Panc1 (cell line): ENCODE data around the gene TAOK1.

ENCODE experiments used
- CTCF ChIP-seq: fragments of 450-650 bp; IDR thresholded peaks from 2 replicates; pipeline ENCODE4 v1.5.1; 2017; ENCODE audit warnings: mild to moderate bottlenecking
- POLR2AphosphoS5 ChIP-seq: IDR thresholded peaks from 2 replicates; pipeline ENCODE4 v1.6.1; 2012; ENCODE audit warnings: mild to moderate bottlenecking, low read depth, low read length, moderate library complexity
- SIN3A ChIP-seq: IDR thresholded peaks from 2 replicates; pipeline ENCODE4 v1.6.1; 2012; ENCODE audit warnings: low read depth, mild to moderate bottlenecking, low read length, moderate library complexity, borderline replicate concordance; ENCODE audit not compliant: insufficient read depth

GRCh38 chr17:29386760-29387159 is 3.4 kb upstream of the TAOK1 start:
- no peak for TF ChIP-seq POLR2AphosphoS5
- TF ChIP-seq CTCF, result no peak
- TF ChIP-seq SIN3A, result no peak
